Endodermal cell (in vitro differentiated cells): Measurements from ENCODE around the gene IL15. TPM values are rescaled to one million over a fixed set of nuclear protein-coding genes. Genes with fewer than 3 reads are reported as not detected.
"Not testable (repeated sequence)": the region's sequence is repeated elsewhere in the genome, so short reads cannot be mapped to it uniquely, and the experiment has no call there.

Experiments
- DNase-seq: peaks from one replicate; pipeline ENCODE4 v3.0.0-alpha.2; 2017
- H3K27ac ChIP-seq: 2 replicates; pipeline ENCODE4 v1.5.1; 2013; ENCODE audit warnings: mild to moderate bottlenecking, low read depth, low read length, moderate library complexity
- H3K27me3 ChIP-seq: 2 replicates; pipeline ENCODE4 v1.6.1; 2013; ENCODE audit warnings: mild to moderate bottlenecking, low read length, moderate library complexity; ENCODE audit not compliant: insufficient read depth, control insufficient read depth, poor library complexity, severe bottlenecking
- H3K36me3 ChIP-seq: 2 replicates; pipeline ENCODE4 v1.7.0; 2013; ENCODE audit warnings: mild to moderate bottlenecking, low read length, moderate library complexity; ENCODE audit not compliant: control insufficient read depth, insufficient read depth
- H3K4me1 ChIP-seq: one replicate; pipeline ENCODE4 v1.7.0; 2013; ENCODE audit warnings: low read length; ENCODE audit not compliant: control insufficient read depth, insufficient read depth
- H3K4me3 ChIP-seq: 2 replicates; pipeline ENCODE4 v1.5.1; 2013; ENCODE audit warnings: mild to moderate bottlenecking, low read length, moderate library complexity
- H3K9ac ChIP-seq: 2 replicates; pipeline ENCODE4 v1.6.1; 2013; ENCODE audit warnings: mild to moderate bottlenecking, low read length, moderate library complexity; ENCODE audit not compliant: poor library complexity, severe bottlenecking; ENCODE audit errors: extremely low read depth
- H3K9me3 ChIP-seq: 2 replicates; pipeline ENCODE4 v1.6.1; 2013; ENCODE audit warnings: mild to moderate bottlenecking, low read length, moderate library complexity; ENCODE audit not compliant: control insufficient read depth
- H3K27ac Mint-ChIP-seq: 2 replicates; pipeline ENCODE4 v1.8.0; 2020; ENCODE audit warnings: mixed read lengths
- H3K27me3 Mint-ChIP-seq: 2 replicates; pipeline ENCODE4 v1.8.0; 2021; ENCODE audit warnings: mild to moderate bottlenecking, mixed read lengths; ENCODE audit not compliant: insufficient read depth
- H3K36me3 Mint-ChIP-seq: 2 replicates; pipeline ENCODE4 v1.8.0; 2020; ENCODE audit warnings: low read depth, mixed read lengths
- H3K4me1 Mint-ChIP-seq: 2 replicates; pipeline ENCODE4 v1.8.0; 2020; ENCODE audit warnings: mixed read lengths
- H3K4me3 Mint-ChIP-seq: 2 replicates; pipeline ENCODE4 v1.8.0; 2020; ENCODE audit warnings: mild to moderate bottlenecking, moderate library complexity, mixed read lengths
- H3K9me3 Mint-ChIP-seq: 2 replicates; pipeline ENCODE4 v1.8.0; 2020; ENCODE audit warnings: mild to moderate bottlenecking, mixed read lengths
- WGBS, 2 experiments: methylation state at CpG; one replicate each; pipeline versions ENCODE4 v1.1.5 to v1.1.7; 2013; ENCODE audit warnings: missing lambda C conversion rate in 2 of 2, mixed read lengths in 1 of 2; ENCODE audit not compliant: insufficient coverage in 1 of 2, insufficient read length in 1 of 2; 5-methylcytosine and 5-hydroxymethylcytosine counted together
- total RNA-seq, 2 donors: library from RNA; stranded (reverse); fragmentation: NEBNext Ultra II Directional in 1 of 2; extraction: Animal tissue kit (Norgen Biotek cat#: 25700) in 1 of 2; gene quantifications; 2 replicates in 1 of 2; 3 replicates in 1 of 2; pipeline ENCODE4 v1.2.1, GENCODE V29; 2021
- TF ChIP-seq, protein P1 (sequence below): fragments of 200-600 bp; sonication (generic); conservative IDR thresholded peaks from 2 replicates; pipeline ENCODE4 v1.5.0; 2021; ENCODE audit warnings: antibody characterized with exemption, mild to moderate bottlenecking

Gene IL15
- total RNA-seq, 2 donors from 2014 or later = 0.42 TPM

GRCh38 chr4:141599853-141600252 lies 36.5 kb upstream of the IL15 start:
- DNase-seq = no peak
- peaks cover 5% of the 10 kb centered on the region for H3K9me3 Mint-ChIP-seq
- Histone ChIP-seq H3K4me1 (no peaks in the 10 kb centered on the region), H3K27me3 (no peaks in the 10 kb centered on the region), H3K4me3 (no peak overlapping the region), H3K9ac (no peak overlapping the region), H3K9me3 (no peaks in the 10 kb centered on the region), H3K27ac (no peak overlapping the region), H3K36me3 (no peaks in the 10 kb centered on the region)
- no peak overlapping the region for H3K4me3 Mint-ChIP-seq
- H3K27me3 Mint-ChIP-seq = no peaks in the 10 kb centered on the region
- H3K36me3 Mint-ChIP-seq = no peaks in the 10 kb centered on the region
- TF ChIP-seq, protein P1, sequence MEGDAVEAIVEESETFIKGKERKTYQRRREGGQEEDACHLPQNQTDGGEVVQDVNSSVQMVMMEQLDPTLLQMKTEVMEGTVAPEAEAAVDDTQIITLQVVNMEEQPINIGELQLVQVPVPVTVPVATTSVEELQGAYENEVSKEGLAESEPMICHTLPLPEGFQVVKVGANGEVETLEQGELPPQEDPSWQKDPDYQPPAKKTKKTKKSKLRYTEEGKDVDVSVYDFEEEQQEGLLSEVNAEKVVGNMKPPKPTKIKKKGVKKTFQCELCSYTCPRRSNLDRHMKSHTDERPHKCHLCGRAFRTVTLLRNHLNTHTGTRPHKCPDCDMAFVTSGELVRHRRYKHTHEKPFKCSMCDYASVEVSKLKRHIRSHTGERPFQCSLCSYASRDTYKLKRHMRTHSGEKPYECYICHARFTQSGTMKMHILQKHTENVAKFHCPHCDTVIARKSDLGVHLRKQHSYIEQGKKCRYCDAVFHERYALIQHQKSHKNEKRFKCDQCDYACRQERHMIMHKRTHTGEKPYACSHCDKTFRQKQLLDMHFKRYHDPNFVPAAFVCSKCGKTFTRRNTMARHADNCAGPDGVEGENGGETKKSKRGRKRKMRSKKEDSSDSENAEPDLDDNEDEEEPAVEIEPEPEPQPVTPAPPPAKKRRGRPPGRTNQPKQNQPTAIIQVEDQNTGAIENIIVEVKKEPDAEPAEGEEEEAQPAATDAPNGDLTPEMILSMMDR = no peak
- 79% methylated on average over 3 of the region's 3 CpGs; no CpG with 5 or more reads in 1 of the 2 experiments for WGBS, 2 experiments
- H3K27ac Mint-ChIP-seq = no peak overlapping the region
- no peaks in the 10 kb centered on the region for H3K4me1 Mint-ChIP-seq

DNA sequence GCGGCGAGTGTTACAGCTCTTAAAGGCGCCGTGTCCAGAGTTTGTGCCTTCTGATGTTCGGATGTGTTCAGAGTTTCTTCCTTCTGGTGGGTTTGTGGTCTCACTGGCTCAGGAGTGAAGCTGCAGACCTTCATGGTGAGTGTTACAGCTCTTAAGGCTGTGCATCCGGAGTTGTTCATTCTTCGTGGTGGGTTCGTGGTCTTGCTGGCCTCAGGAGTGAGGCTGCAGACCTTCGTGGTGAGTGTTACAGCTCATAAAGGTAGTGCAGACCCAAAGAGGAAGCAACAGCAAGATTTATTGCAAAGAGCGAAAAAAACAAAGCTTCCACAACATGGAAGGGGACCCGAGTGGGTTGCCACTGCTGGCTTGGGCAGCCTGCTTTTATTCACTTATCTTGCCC lies 31.7 kb upstream of the IL15 start:
- H3K9me3 ChIP-seq, DNase-seq, H3K27me3 ChIP-seq, H3K9ac ChIP-seq, H3K36me3 ChIP-seq, H3K36me3 Mint-ChIP-seq, H3K4me3 ChIP-seq, H3K4me1 Mint-ChIP-seq, H3K9me3 Mint-ChIP-seq, H3K27ac Mint-ChIP-seq, H3K27me3 Mint-ChIP-seq, H3K4me1 ChIP-seq, H3K27ac ChIP-seq, H3K4me3 Mint-ChIP-seq: not testable (repeated sequence)
- WGBS, 2 experiments = 91 to 97% methylated on average over 11 of the region's 11 CpGs

- Histone ChIP-seq H3K4me1 (no peaks in the 10 kb centered on the region), H3K36me3 (no peaks in the 10 kb centered on the region), H3K27ac (no peak overlapping the region), H3K4me3 (no peak overlapping the region), H3K9me3 (no peaks in the 10 kb centered on the region), H3K27me3 (peaks cover 14% of the 10 kb centered on the region), H3K9ac (no peak overlapping the region)
- Mint-ChIP-seq H3K4me1 (no peaks in the 10 kb centered on the region), H3K27ac (no peak overlapping the region), H3K9me3 (peaks cover 7% of the 10 kb centered on the region), H3K36me3 (no peaks in the 10 kb centered on the region), H3K27me3 (no peaks in the 10 kb centered on the region), H3K4me3 (no peak overlapping the region)
- 91 to 95% methylated on average over 7 to 18 of the region's 18 CpGs for WGBS, 2 experiments
- no peak for DNase-seq
- TF ChIP-seq, protein P1 = no peak
Measured at GRCh38 chr4:141605425-141605856, 30.9 kb upstream of the IL15 start.

GRCh38 chr4:141609243-141609642 lies 27.1 kb upstream of the IL15 start:
- no peaks in the 10 kb centered on the region for H3K36me3 Mint-ChIP-seq

More at GRCh38 chr4:141609243-141609642, 27.1 kb upstream of the IL15 start:
- Histone ChIP-seq H3K9ac (no peak overlapping the region), H3K27me3 (peaks cover 32% of the 10 kb centered on the region), H3K4me1 (no peaks in the 10 kb centered on the region), H3K27ac (no peak overlapping the region), H3K4me3 (no peak overlapping the region), H3K36me3 (no peaks in the 10 kb centered on the region), H3K9me3 (no peaks in the 10 kb centered on the region)
- TF ChIP-seq, protein P1 = no peak
- no peaks in the 10 kb centered on the region for H3K4me1 Mint-ChIP-seq
- no peak for DNase-seq
- whole genome bisulfite sequencing, 2 experiments = 91 to 94% methylated on average over 3 to 4 of the region's 4 CpGs
- H3K9me3 Mint-ChIP-seq = peaks cover 7% of the 10 kb centered on the region
- H3K27ac Mint-ChIP-seq = no peak overlapping the region
- peaks cover 2% of the 10 kb centered on the region for H3K27me3 Mint-ChIP-seq
- H3K4me3 Mint-ChIP-seq = no peak overlapping the region
